GM19351 (cell line): ENCODE results near the gene NEK9.
"Not testable (repeated sequence)": the region's sequence is repeated elsewhere in the genome, so short reads cannot be mapped to it uniquely, and the experiment has no call there.

Source experiments
- ATAC-seq: cut with Tn5 transposase; IDR thresholded peaks from one replicate; pipeline ENCODE4 v1.9.1; 2021; ENCODE audit warnings: mild to moderate bottlenecking, moderate library complexity; ENCODE audit not compliant: unreplicated experiment

The NEK9 gene

GRCh38 chr14:75068294-75069120 lies 58.3 kb downstream of the NEK9 start:
- ATAC-seq: no peak

- ATAC-seq: not testable (repeated sequence)
Observed at GRCh38 chr14:75067765-75068164, 59.1 kb downstream of the NEK9 start.

GRCh38 chr14:75067212-75067611 lies 59.6 kb downstream of the NEK9 start:
- ATAC-seq: no peak

- ATAC-seq: no peak
Observed at GRCh38 chr14:75066691-75067090, 60.2 kb downstream of the NEK9 start.

GRCh38 chr14:75064205-75064567 lies 62.7 kb downstream of the NEK9 start:
- ATAC-seq: peak; percentile 13

GRCh38 chr14:75063491-75064204 lies 63.2 kb downstream of the NEK9 start, which contains the start of gene ACYP1:
ACYP1 (minus strand) TSS chr14:75064024; CDS start chr14:75063553, 471 bp downstream.
- peak; percentile 98 for ATAC-seq

- no peak for ATAC-seq
Observed at GRCh38 chr14:75063013-75063412, 63.8 kb downstream of the NEK9 start.

GRCh38 chr14:75060420-75060819 lies 66.4 kb downstream of the NEK9 start:
- ATAC-seq: no peak

- no peak for ATAC-seq
Observed at GRCh38 chr14:75059642-75060041, 67.2 kb downstream of the NEK9 start.

GRCh38 chr14:75054421-75054820 lies 72.4 kb downstream of the NEK9 start:
- ATAC-seq: no peak

- ATAC-seq: no peak
Observed at GRCh38 chr14:75053396-75054291, 73.2 kb downstream of the NEK9 start.

- no peak for ATAC-seq
Observed at GRCh38 chr14:75051556-75051899, 75.3 kb downstream of the NEK9 start.

- ATAC-seq: peak; percentile 70
Observed at GRCh38 chr14:75050852-75051555, 75.8 kb downstream of the NEK9 start, which contains the start of gene MLH3. MLH3 (minus strand) TSS chr14:75051467; CDS start chr14:75049655, 1,812 bp downstream.

- no peak for ATAC-seq
Observed at GRCh38 chr14:75049731-75050201, 77.1 kb downstream of the NEK9 start.

GRCh38 chr14:75049136-75049535 lies 77.7 kb downstream of the NEK9 start:
- ATAC-seq: no peak

GRCh38 chr14:75048101-75048500 lies 78.7 kb downstream of the NEK9 start:
- no peak for ATAC-seq

GRCh38 chr14:75047506-75047905 lies 79.3 kb downstream of the NEK9 start:
- no peak for ATAC-seq

- no peak for ATAC-seq
Observed at GRCh38 chr14:75046899-75047298, 79.9 kb downstream of the NEK9 start.

- ATAC-seq: no peak
Observed at GRCh38 chr14:75046275-75046674, 80.6 kb downstream of the NEK9 start.

- ATAC-seq: no peak
Observed at GRCh38 chr14:75044752-75045151, 82.1 kb downstream of the NEK9 start.
